HepG2 (cell line): ENCODE results near the gene NCMAP.

ENCODE experiments used
- BRD4 ChIP-seq: sonication (generic); formaldehyde crosslinking; IDR thresholded peaks from 2 replicates; pipeline ENCODE4 v1.4.0; 2020; ENCODE audit warnings: missing genetic modification reagents
- CEBPB ChIP-seq: IDR thresholded peaks from 2 replicates; pipeline ENCODE4 v1.6.1; 2011; ENCODE audit warnings: low read depth, low read length, improper control_type of control experiment, borderline replicate concordance
- DR1 ChIP-seq: sonication (generic); formaldehyde crosslinking; IDR thresholded peaks from 2 replicates; pipeline ENCODE4 v1.8.0; 2021; ENCODE audit warnings: mild to moderate bottlenecking, missing genetic modification reagents, inconsistent platforms
- MAZ ChIP-seq, 2 experiments: sonication (generic) in 1 of 2; formaldehyde crosslinking in 1 of 2; IDR thresholded peaks; 2 replicates each; pipeline versions ENCODE4 v1.5.0 to v1.6.1; 2012 to 2020; ENCODE audit warnings: low read depth in 2 of 2, mild to moderate bottlenecking in 2 of 2, borderline replicate concordance in 1 of 2, improper control_type of control experiment in 1 of 2, low read length in 1 of 2, missing genetic modification reagents in 1 of 2, moderate library complexity in 1 of 2
- MIER3 ChIP-seq: IDR thresholded peaks from 2 replicates; pipeline ENCODE4 v1.6.1; 2016; ENCODE audit warnings: missing compliant biosample characterization, borderline replicate concordance
- NFRKB ChIP-seq: fragments of 450-650 bp; IDR thresholded peaks from 2 replicates; pipeline ENCODE4 v1.6.1; 2017
- TBX2 ChIP-seq: sonication (generic); formaldehyde crosslinking; IDR thresholded peaks from 2 replicates; pipeline ENCODE4 v1.5.0; 2020; ENCODE audit warnings: missing genetic modification reagents, mild to moderate bottlenecking, borderline replicate concordance
- ZBTB26 ChIP-seq: IDR thresholded peaks from 2 replicates; pipeline ENCODE4 v1.6.1; 2016; ENCODE audit warnings: missing compliant biosample characterization, missing genetic modification reagents, borderline replicate concordance
- ZNF121 ChIP-seq: sonication (generic); formaldehyde crosslinking; IDR thresholded peaks from 2 replicates; pipeline ENCODE4 v1.5.0; 2020; ENCODE audit warnings: mild to moderate bottlenecking, missing genetic modification reagents
- ZSCAN9 ChIP-seq: IDR thresholded peaks from 2 replicates; pipeline ENCODE4 v1.6.1; 2016; ENCODE audit warnings: borderline replicate concordance
- TF ChIP-seq, protein P1 (sequence below): sonication (generic); formaldehyde crosslinking; IDR thresholded peaks from 2 replicates; pipeline ENCODE4 v1.8.1; 2023; ENCODE audit warnings: missing genetic modification reagents, mild to moderate bottlenecking, borderline replicate concordance
- TF ChIP-seq, protein P2 (sequence below): sonication (generic); formaldehyde crosslinking; IDR thresholded peaks from 2 replicates; pipeline ENCODE4 v1.5.0; 2020; ENCODE audit warnings: missing genetic modification reagents
- TF ChIP-seq, protein P3 (sequence below): sonication (generic); formaldehyde crosslinking; IDR thresholded peaks from 2 replicates; pipeline ENCODE4 v1.5.0; 2020; ENCODE audit warnings: mild to moderate bottlenecking, missing genetic modification reagents, moderate library complexity

- TF ChIP-seq, protein P1, sequence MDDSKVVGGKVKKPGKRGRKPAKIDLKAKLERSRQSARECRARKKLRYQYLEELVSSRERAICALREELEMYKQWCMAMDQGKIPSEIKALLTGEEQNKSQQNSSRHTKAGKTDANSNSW (CRISPR knock-in tag), result no peak
- TF ChIP-seq, protein P2, sequence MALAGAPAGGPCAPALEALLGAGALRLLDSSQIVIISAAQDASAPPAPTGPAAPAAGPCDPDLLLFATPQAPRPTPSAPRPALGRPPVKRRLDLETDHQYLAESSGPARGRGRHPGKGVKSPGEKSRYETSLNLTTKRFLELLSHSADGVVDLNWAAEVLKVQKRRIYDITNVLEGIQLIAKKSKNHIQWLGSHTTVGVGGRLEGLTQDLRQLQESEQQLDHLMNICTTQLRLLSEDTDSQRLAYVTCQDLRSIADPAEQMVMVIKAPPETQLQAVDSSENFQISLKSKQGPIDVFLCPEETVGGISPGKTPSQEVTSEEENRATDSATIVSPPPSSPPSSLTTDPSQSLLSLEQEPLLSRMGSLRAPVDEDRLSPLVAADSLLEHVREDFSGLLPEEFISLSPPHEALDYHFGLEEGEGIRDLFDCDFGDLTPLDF, result no peak
- TF ChIP-seq DR1 (CRISPR knock-in tag) (no peak), MIER3 (no peak), ZSCAN9 (CRISPR knock-in tag) (no peak), ZNF121 (CRISPR knock-in tag) (no peak), MAZ (IDR thresholded peaks at IDR 0.05; ENCODE audit: borderline replicate concordance, low read depth, low read length) (no peak), MAZ (CRISPR knock-in tag; IDR thresholded peaks at IDR 0.05; ENCODE audit: low read depth) (no peak), ZBTB26 (CRISPR knock-in tag) (no peak), TBX2 (no peak), BRD4 (CRISPR knock-in tag) (no peak), NFRKB (no peak), CEBPB (no peak)
- TF ChIP-seq, protein P3, sequence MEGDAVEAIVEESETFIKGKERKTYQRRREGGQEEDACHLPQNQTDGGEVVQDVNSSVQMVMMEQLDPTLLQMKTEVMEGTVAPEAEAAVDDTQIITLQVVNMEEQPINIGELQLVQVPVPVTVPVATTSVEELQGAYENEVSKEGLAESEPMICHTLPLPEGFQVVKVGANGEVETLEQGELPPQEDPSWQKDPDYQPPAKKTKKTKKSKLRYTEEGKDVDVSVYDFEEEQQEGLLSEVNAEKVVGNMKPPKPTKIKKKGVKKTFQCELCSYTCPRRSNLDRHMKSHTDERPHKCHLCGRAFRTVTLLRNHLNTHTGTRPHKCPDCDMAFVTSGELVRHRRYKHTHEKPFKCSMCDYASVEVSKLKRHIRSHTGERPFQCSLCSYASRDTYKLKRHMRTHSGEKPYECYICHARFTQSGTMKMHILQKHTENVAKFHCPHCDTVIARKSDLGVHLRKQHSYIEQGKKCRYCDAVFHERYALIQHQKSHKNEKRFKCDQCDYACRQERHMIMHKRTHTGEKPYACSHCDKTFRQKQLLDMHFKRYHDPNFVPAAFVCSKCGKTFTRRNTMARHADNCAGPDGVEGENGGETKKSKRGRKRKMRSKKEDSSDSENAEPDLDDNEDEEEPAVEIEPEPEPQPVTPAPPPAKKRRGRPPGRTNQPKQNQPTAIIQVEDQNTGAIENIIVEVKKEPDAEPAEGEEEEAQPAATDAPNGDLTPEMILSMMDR (CRISPR knock-in tag), result no peak
Measured at GRCh38 chr1:24594328-24594598, 38.4 kb downstream of the NCMAP start.
